Mesenchymal stem cell (in vitro differentiated cells and primary cell): ENCODE results near the gene CCDC14.

Source experiments
- DNase-seq: peaks from one replicate; pipeline ENCODE4 v3.0.0-alpha.2; 2013
- H2AFZ ChIP-seq: one replicate; pipeline ENCODE4 v1.6.1; 2013; ENCODE audit warnings: low read depth, mild to moderate bottlenecking, control low read depth, inconsistent platforms, low read length, moderate library complexity
- H2AK5ac ChIP-seq: 2 replicates; pipeline ENCODE4 v1.6.1; 2013; ENCODE audit warnings: low read length, moderate library complexity, mild to moderate bottlenecking, inconsistent platforms; ENCODE audit not compliant: severe bottlenecking
- H2BK120ac ChIP-seq: one replicate; pipeline ENCODE4 v1.6.1; 2013; ENCODE audit warnings: low read depth, mild to moderate bottlenecking, inconsistent platforms, low read length, moderate library complexity
- H2BK12ac ChIP-seq, 2 experiments: one replicate each; pipeline ENCODE4 v1.6.1; 2013; ENCODE audit warnings: inconsistent platforms in 2 of 2, low read length in 2 of 2, mild to moderate bottlenecking in 2 of 2, moderate library complexity in 2 of 2, control low read depth in 1 of 2
- H2BK15ac ChIP-seq: one replicate; pipeline ENCODE4 v1.6.1; 2013; ENCODE audit warnings: mild to moderate bottlenecking, low read depth, inconsistent platforms; ENCODE audit not compliant: poor library complexity, severe bottlenecking
- H2BK5ac ChIP-seq: 2 replicates; pipeline ENCODE4 v1.6.1; 2013; ENCODE audit warnings: low read depth, mild to moderate bottlenecking, low read length, control low read depth, inconsistent platforms; ENCODE audit not compliant: poor library complexity, severe bottlenecking
- H3K14ac ChIP-seq, 2 experiments: one replicate each; pipeline ENCODE4 v1.6.1; 2013; ENCODE audit warnings: inconsistent platforms in 2 of 2, low read length in 2 of 2, control low read depth in 1 of 2, mild to moderate bottlenecking in 1 of 2, moderate library complexity in 1 of 2
- H3K18ac ChIP-seq, 2 experiments: one replicate each; pipeline ENCODE4 v1.6.1; 2013; ENCODE audit warnings: inconsistent platforms in 2 of 2, low read length in 2 of 2, control low read depth in 1 of 2, low read depth in 1 of 2, mild to moderate bottlenecking in 1 of 2
- H3K23ac ChIP-seq, 2 experiments: one replicate each; pipeline ENCODE4 v1.6.1; 2013; ENCODE audit warnings: inconsistent platforms in 2 of 2, low read length in 2 of 2, mild to moderate bottlenecking in 2 of 2, moderate library complexity in 2 of 2, control low read depth in 1 of 2
- H3K27ac ChIP-seq: 2 replicates; pipeline ENCODE4 v1.5.1; 2013; ENCODE audit warnings: mild to moderate bottlenecking, moderate library complexity, low read length, control low read depth, inconsistent platforms; ENCODE audit not compliant: poor library complexity, severe bottlenecking
- H3K27me3 ChIP-seq, 2 experiments: 2 replicates each; pipeline versions ENCODE4 v1.6.1 to v1.7.0; 2013; ENCODE audit warnings: low read length in 2 of 2, mild to moderate bottlenecking in 2 of 2, moderate library complexity in 2 of 2, control low read depth in 1 of 2, inconsistent platforms in 1 of 2; ENCODE audit not compliant: control insufficient read depth in 1 of 2, insufficient read depth in 1 of 2
- H3K36me3 ChIP-seq, 2 experiments: 2 replicates each; pipeline versions ENCODE4 v1.6.1 to v1.7.0; 2013; ENCODE audit warnings: low read length in 2 of 2, control low read depth in 1 of 2, inconsistent platforms in 1 of 2, low read depth in 1 of 2, mild to moderate bottlenecking in 1 of 2; ENCODE audit not compliant: insufficient read depth in 2 of 2, control insufficient read depth in 1 of 2
- H3K4ac ChIP-seq, 2 experiments: one replicate each; pipeline ENCODE4 v1.6.1; 2013; ENCODE audit warnings: inconsistent platforms in 2 of 2, low read length in 2 of 2, mild to moderate bottlenecking in 2 of 2, moderate library complexity in 2 of 2, control low read depth in 1 of 2, low read depth in 1 of 2
- H3K4me1 ChIP-seq: 2 replicates; pipeline ENCODE4 v1.6.1; 2013; ENCODE audit warnings: low read depth, low read length, control low read depth; ENCODE audit not compliant: control insufficient read depth, insufficient read depth
- H3K4me2 ChIP-seq: 2 replicates; pipeline ENCODE4 v1.6.1; 2013; ENCODE audit warnings: low read length, mild to moderate bottlenecking, inconsistent platforms; ENCODE audit not compliant: poor library complexity, severe bottlenecking
- H3K4me3 ChIP-seq, 2 experiments: 2 replicates each; pipeline versions ENCODE4 v1.5.1 to v1.7.0; 2013; ENCODE audit warnings: low read length in 2 of 2, mild to moderate bottlenecking in 2 of 2, control low read depth in 1 of 2, low read depth in 1 of 2; ENCODE audit not compliant: insufficient read depth in 1 of 2
- H3K79me1 ChIP-seq: replicated peaks from 2 replicates; pipeline ENCODE4 v1.6.1; 2013; ENCODE audit warnings: mild to moderate bottlenecking, control low read depth, low read length, inconsistent platforms; ENCODE audit not compliant: poor library complexity, severe bottlenecking
- H3K9ac ChIP-seq: 2 replicates; pipeline ENCODE4 v1.7.0; 2013; ENCODE audit warnings: mild to moderate bottlenecking, low read length, moderate library complexity
- H3K9me3 ChIP-seq: 2 replicates; pipeline ENCODE4 v1.7.0; 2013; ENCODE audit warnings: mild to moderate bottlenecking, low read length; ENCODE audit not compliant: control insufficient read depth
- H4K8ac ChIP-seq: one replicate; pipeline ENCODE4 v1.6.1; 2013; ENCODE audit warnings: inconsistent platforms, mild to moderate bottlenecking, low read length, moderate library complexity
- H4K91ac ChIP-seq: one replicate; pipeline ENCODE4 v1.6.1; 2013; ENCODE audit warnings: mild to moderate bottlenecking, low read length, inconsistent platforms
- WGBS: methylation state at CpG from one replicate; pipeline ENCODE4 v1.1.7; 2013; ENCODE audit warnings: mixed read lengths; 5-methylcytosine and 5-hydroxymethylcytosine counted together

CCDC14 gene

GRCh38 chr3:123941542-123941941 lies 19.5 kb downstream of the CCDC14 start:
- Histone ChIP-seq H3K4me2 (no peak overlapping the region), H2BK15ac (no peak overlapping the region), H3K9me3 (no peaks in the 10 kb centered on the region), H3K36me3 (peaks cover 9 to 23% of the 10 kb centered on the region in 2 experiments), H3K23ac (no peak overlapping the region), H3K4me1 (no peaks in the 10 kb centered on the region), H2AFZ (no peak overlapping the region), H2BK5ac (no peak overlapping the region), H3K9ac (peak overlapping the region; percentile 18), H3K4ac (no peak overlapping the region), H2BK120ac (no peak overlapping the region), H2BK12ac (no peak overlapping the region), H3K18ac (no peak overlapping the region), H4K91ac (no peak overlapping the region), H3K27ac (no peak overlapping the region), H2AK5ac (no peak overlapping the region), H3K14ac (no peak overlapping the region), H3K4me3 (no peak overlapping the region), H3K79me1 (peaks cover 11% of the 10 kb centered on the region), H4K8ac (no peak overlapping the region), H3K27me3 (no peaks in the 10 kb centered on the region)
- no CpG with 5 or more reads among the region's 1 CpG for WGBS
- DNase-seq, result no peak

- Histone ChIP-seq H3K9me3 (no peaks in the 10 kb centered on the region), H3K4ac (no peak overlapping the region), H2BK15ac (no peak overlapping the region), H2BK12ac (no peak overlapping the region), H3K4me3 (no peak overlapping the region), H2BK120ac (no peak overlapping the region), H3K4me1 (no peaks in the 10 kb centered on the region), H3K79me1 (peaks cover 12% of the 10 kb centered on the region), H3K23ac (no peak overlapping the region), H3K27ac (no peak overlapping the region), H4K91ac (no peak overlapping the region), H2AFZ (no peak overlapping the region), H3K9ac (peak overlapping the region; percentile 18), H4K8ac (no peak overlapping the region), H3K4me2 (no peak overlapping the region), H3K36me3 (peaks cover 9 to 19% of the 10 kb centered on the region in 2 experiments), H2AK5ac (no peak overlapping the region), H3K18ac (no peak overlapping the region), H3K27me3 (no peaks in the 10 kb centered on the region), H3K14ac (no peak overlapping the region), H2BK5ac (no peak overlapping the region)
- WGBS, result no CpG with 5 or more reads among the region's 2 CpGs
- no peak for DNase-seq
Observed at GRCh38 chr3:123941121-123941520, 19.9 kb downstream of the CCDC14 start.

GRCh38 chr3:123939706-123940105 lies 21.3 kb downstream of the CCDC14 start:
- no peak overlapping the region for H4K91ac ChIP-seq
- peaks cover 9 to 14% of the 10 kb centered on the region in 2 experiments for H3K36me3 ChIP-seq
- H2BK15ac ChIP-seq, result no peak overlapping the region
- H2AFZ ChIP-seq, result no peak overlapping the region
- no peak overlapping the region for H2BK5ac ChIP-seq
- no peaks in the 10 kb centered on the region for H3K27me3 ChIP-seq
- no peak overlapping the region for H3K27ac ChIP-seq
- H3K18ac ChIP-seq, result no peak overlapping the region
- no peak overlapping the region for H3K4me3 ChIP-seq
- no peaks in the 10 kb centered on the region for H3K4me1 ChIP-seq
- no peak overlapping the region for H4K8ac ChIP-seq
- DNase-seq, result no peak
- peaks cover 13% of the 10 kb centered on the region for H3K79me1 ChIP-seq
- H3K4me2 ChIP-seq, result no peak overlapping the region
- no peak overlapping the region for H2BK120ac ChIP-seq
- no peak overlapping the region for H2AK5ac ChIP-seq
- no peak overlapping the region for H3K9ac ChIP-seq
- H3K23ac ChIP-seq, result no peak overlapping the region
- no peak overlapping the region for H3K4ac ChIP-seq
- H2BK12ac ChIP-seq, result no peak overlapping the region
- 100% methylated on average over 1 of the region's 2 CpGs for WGBS
- no peak overlapping the region for H3K14ac ChIP-seq
- H3K9me3 ChIP-seq, result no peaks in the 10 kb centered on the region

- Histone ChIP-seq H3K9me3 (no peaks in the 10 kb centered on the region), H2BK12ac (no peak overlapping the region), H3K14ac (no peak overlapping the region), H3K9ac (no peak overlapping the region), H3K27ac (no peak overlapping the region), H2BK15ac (no peak overlapping the region), H3K79me1 (peaks cover 6% of the 10 kb centered on the region), H3K4me1 (no peaks in the 10 kb centered on the region), H2BK120ac (no peak overlapping the region), H2BK5ac (no peak overlapping the region), H2AK5ac (no peak overlapping the region), H3K27me3 (no peaks in the 10 kb centered on the region), H3K18ac (no peak overlapping the region), H3K36me3 (peaks cover 4 to 17% of the 10 kb centered on the region in 2 experiments), H3K4me2 (no peak overlapping the region), H4K91ac (no peak overlapping the region), H3K4me3 (no peak overlapping the region), H2AFZ (no peak overlapping the region), H4K8ac (no peak overlapping the region), H3K4ac (no peak overlapping the region), H3K23ac (no peak overlapping the region)
- WGBS, result 89% methylated on average over 1 of the region's 2 CpGs
- no peak for DNase-seq
Observed at GRCh38 chr3:123936400-123936799, 24.6 kb downstream of the CCDC14 start.
